Measurements from ENCODE around the gene CAMK1D.

- TF ChIP-seq CTCF (IDR thresholded peaks at IDR 0.05; ENCODE audit: low read length), result no peak
- TF ChIP-seq EZH2 (optimal IDR thresholded peaks at IDR 0.05; ENCODE audit: low read depth, low read length), result no peak
Observed at GRCh38 chr10:12509794-12510100, 160.4 kb downstream of the CAMK1D start.
